Neuron (in vitro differentiated cells): ENCODE results near the gene MEMO1.
"Not testable (repeated sequence)": the region's sequence is repeated elsewhere in the genome, so short reads cannot be mapped to it uniquely, and the experiment has no call there.

Experiments used
- H2AFZ ChIP-seq: one replicate; pipeline ENCODE4 v1.6.1; 2013; ENCODE audit warnings: low read depth, mild to moderate bottlenecking, inconsistent platforms, low read length, moderate library complexity
- H3K27me3 ChIP-seq: one replicate; pipeline ENCODE4 v1.6.1; 2013; ENCODE audit warnings: low read length; ENCODE audit not compliant: insufficient read depth
- H3K36me3 ChIP-seq: one replicate; pipeline ENCODE4 v1.6.1; 2013; ENCODE audit warnings: low read length; ENCODE audit not compliant: insufficient read depth
- H3K4me1 ChIP-seq: one replicate; pipeline ENCODE4 v1.6.1; 2013; ENCODE audit warnings: low read length; ENCODE audit not compliant: insufficient read depth
- H3K4me3 ChIP-seq: 2 replicates; pipeline ENCODE4 v1.5.1; 2013; ENCODE audit warnings: mild to moderate bottlenecking, low read length, moderate library complexity
- H3K9me3 ChIP-seq: one replicate; pipeline ENCODE4 v1.6.1; 2013; ENCODE audit warnings: low read length

MEMO1 gene

GRCh38 chr2:31962757-31963361 is 47.9 kb downstream of the MEMO1 start:
- H3K27me3 ChIP-seq, result no peaks in the 10 kb centered on the region
- no peak overlapping the region for H3K4me3 ChIP-seq
- peaks cover 3% of the 10 kb centered on the region for H3K36me3 ChIP-seq
- H2AFZ ChIP-seq, result no peak overlapping the region
- H3K4me1 ChIP-seq, result peaks cover 2% of the 10 kb centered on the region
- H3K9me3 ChIP-seq, result no peaks in the 10 kb centered on the region

- no peak overlapping the region for H2AFZ ChIP-seq
- no peaks in the 10 kb centered on the region for H3K27me3 ChIP-seq
These were observed 52.6 kb downstream of the MEMO1 start for GRCh38 chr2:31958140-31958717.

GRCh38 chr2:31957354-31958139 is 53.3 kb downstream of the MEMO1 start:
- Histone ChIP-seq H3K36me3 (no peaks in the 10 kb centered on the region), H3K27me3 (no peaks in the 10 kb centered on the region), H3K4me3 (no peak overlapping the region), H3K9me3 (no peaks in the 10 kb centered on the region), H3K4me1 (no peaks in the 10 kb centered on the region), H2AFZ (no peak overlapping the region)

More at GRCh38 chr2:31958140-31958717, 52.6 kb downstream of the MEMO1 start:
- Histone ChIP-seq H3K4me1 (no peaks in the 10 kb centered on the region), H3K9me3 (no peaks in the 10 kb centered on the region), H3K36me3 (no peaks in the 10 kb centered on the region), H3K4me3 (no peak overlapping the region)

GRCh38 chr2:31956934-31957333 is 53.9 kb downstream of the MEMO1 start:
- H3K9me3 ChIP-seq, H3K36me3 ChIP-seq, H3K4me3 ChIP-seq, H2AFZ ChIP-seq, H3K27me3 ChIP-seq, H3K4me1 ChIP-seq: not testable (repeated sequence)

- no peaks in the 10 kb centered on the region for H3K36me3 ChIP-seq
- no peaks in the 10 kb centered on the region for H3K9me3 ChIP-seq
- no peaks in the 10 kb centered on the region for H3K4me1 ChIP-seq
- no peaks in the 10 kb centered on the region for H3K27me3 ChIP-seq
- H2AFZ ChIP-seq, result no peak overlapping the region
- no peak overlapping the region for H3K4me3 ChIP-seq
These were observed 54.5 kb downstream of the MEMO1 start for GRCh38 chr2:31956312-31956711.

- H2AFZ ChIP-seq, H3K4me3 ChIP-seq, H3K27me3 ChIP-seq, H3K36me3 ChIP-seq, H3K4me1 ChIP-seq, H3K9me3 ChIP-seq: not testable (repeated sequence)
These were observed 57.7 kb downstream of the MEMO1 start for GRCh38 chr2:31953095-31953494.

GRCh38 chr2:31950946-31951562 is 59.8 kb downstream of the MEMO1 start:
- no peaks in the 10 kb centered on the region for H3K4me1 ChIP-seq
- no peaks in the 10 kb centered on the region for H3K36me3 ChIP-seq
- H2AFZ ChIP-seq, result no peak overlapping the region

DNA sequence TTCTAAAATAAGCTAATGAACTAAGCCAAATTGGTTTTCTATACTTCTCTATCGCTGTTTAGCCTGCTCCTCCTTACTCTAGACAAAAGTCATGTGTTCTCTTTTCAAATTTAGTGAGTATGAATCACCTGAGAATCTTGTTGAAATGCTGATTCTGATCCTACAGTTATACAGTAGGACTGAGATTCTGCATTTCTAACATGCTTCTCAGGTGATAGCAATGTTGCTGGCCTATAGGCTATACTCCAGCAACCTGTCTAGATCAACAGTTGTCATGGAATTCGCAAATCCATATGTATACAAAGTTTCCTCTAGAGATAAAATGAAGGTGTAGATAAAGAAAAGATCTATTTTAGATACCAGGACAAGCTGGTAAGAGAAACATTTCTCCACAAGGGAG is 62.9 kb downstream of the MEMO1 start:
- Histone ChIP-seq H3K27me3 (no peaks in the 10 kb centered on the region), H3K36me3 (peaks cover 2% of the 10 kb centered on the region), H3K9me3 (no peaks in the 10 kb centered on the region), H3K4me1 (no peaks in the 10 kb centered on the region), H3K4me3 (no peak overlapping the region), H2AFZ (no peak overlapping the region)

More at GRCh38 chr2:31950946-31951562, 59.8 kb downstream of the MEMO1 start:
- Histone ChIP-seq H3K9me3 (no peaks in the 10 kb centered on the region), H3K27me3 (no peaks in the 10 kb centered on the region), H3K4me3 (no peak overlapping the region)

- H2AFZ ChIP-seq, result no peak overlapping the region
These were observed 64.0 kb downstream of the MEMO1 start for GRCh38 chr2:31946838-31947237.

DNA sequence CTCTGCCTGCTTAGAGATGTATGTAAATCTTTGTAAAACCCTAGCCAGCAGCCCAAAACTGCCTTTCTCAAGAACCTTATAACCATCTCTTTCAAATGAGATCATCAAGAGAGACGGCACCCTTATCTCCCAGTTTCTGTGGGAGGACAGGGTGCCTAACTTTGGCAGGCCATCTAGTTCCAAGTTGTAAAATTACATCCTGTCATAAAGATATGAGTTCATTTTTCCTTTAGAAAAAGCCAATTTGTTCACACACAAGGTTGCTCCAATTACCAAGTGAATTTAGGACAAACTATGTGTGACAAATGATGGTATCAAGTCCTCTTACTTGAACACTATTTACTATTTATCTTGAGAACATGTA is 65.3 kb downstream of the MEMO1 start:
- Histone ChIP-seq H3K4me1 (no peaks in the 10 kb centered on the region), H2AFZ (no peak overlapping the region), H3K9me3 (no peaks in the 10 kb centered on the region), H3K4me3 (no peak overlapping the region), H3K27me3 (no peaks in the 10 kb centered on the region), H3K36me3 (peaks cover 8% of the 10 kb centered on the region)

More at GRCh38 chr2:31946838-31947237, 64.0 kb downstream of the MEMO1 start:
- Histone ChIP-seq H3K27me3 (no peaks in the 10 kb centered on the region), H3K4me3 (no peak overlapping the region), H3K9me3 (no peaks in the 10 kb centered on the region), H3K36me3 (peaks cover 8% of the 10 kb centered on the region), H3K4me1 (no peaks in the 10 kb centered on the region)

DNA sequence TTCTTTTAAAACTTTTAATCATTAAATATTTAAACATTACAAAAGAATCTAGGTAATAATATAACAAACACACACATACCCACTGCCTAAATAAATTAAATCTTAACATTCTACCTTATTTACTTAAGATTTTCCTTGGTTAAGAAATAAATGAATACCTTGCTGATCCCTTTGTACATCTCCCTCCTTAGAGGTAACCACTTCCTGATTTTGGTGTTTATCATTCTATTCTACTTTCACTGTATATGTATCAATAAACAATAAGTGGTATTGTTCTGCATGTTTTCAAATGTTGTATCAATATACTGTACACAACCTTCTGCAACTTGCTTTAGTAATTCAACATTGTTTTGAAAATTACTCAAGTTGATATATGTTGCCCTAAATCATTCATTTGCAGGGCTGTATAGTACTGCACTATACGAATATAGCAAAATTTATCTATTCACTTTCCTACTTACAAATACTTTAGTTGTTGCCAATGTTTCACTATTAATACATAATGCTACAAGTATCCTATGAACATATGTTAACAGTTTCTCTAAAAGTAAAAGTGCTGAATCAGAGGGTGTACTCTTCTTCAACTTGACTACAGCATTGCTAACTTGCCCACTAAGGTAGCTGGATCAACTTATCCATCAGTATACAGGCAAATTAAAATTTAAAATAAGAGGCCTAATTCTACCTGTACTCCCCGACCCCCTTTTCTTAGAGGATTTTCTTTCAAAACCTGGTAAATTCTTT is 65.8 kb downstream of the MEMO1 start:
- H3K4me3 ChIP-seq, result no peak overlapping the region
- H3K36me3 ChIP-seq, result peaks cover 8% of the 10 kb centered on the region
- H2AFZ ChIP-seq, result no peak overlapping the region
- no peaks in the 10 kb centered on the region for H3K9me3 ChIP-seq
- no peaks in the 10 kb centered on the region for H3K27me3 ChIP-seq
- H3K4me1 ChIP-seq, result no peaks in the 10 kb centered on the region

DNA sequence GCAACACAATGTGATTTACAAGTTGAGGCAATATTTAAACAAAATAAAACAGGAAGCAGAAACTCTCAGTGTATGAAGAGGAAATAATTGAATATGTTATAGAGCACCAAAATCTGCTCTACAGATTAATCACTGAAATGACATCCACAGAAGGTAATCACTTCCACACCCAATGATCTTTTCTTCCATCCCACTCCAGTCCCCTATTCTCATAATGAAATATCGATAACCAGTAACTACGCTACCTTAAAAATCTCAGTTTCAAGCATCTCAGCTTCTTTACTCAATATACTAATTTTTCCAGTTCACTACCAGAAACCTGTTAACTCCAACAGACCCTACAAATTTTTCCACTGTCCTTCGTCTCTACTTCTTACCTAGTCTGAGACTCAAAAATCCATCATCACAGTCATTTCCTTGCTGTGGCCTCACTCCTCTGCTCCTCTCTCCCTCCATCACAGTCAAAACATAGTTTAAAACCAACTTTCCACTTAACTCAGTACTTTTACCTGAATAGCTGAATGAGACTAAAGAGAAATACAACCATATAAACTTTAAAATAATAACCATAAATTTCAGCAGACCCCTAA is 67.1 kb downstream of the MEMO1 start:
- Histone ChIP-seq H3K27me3 (no peaks in the 10 kb centered on the region), H2AFZ (no peak overlapping the region), H3K4me1 (no peaks in the 10 kb centered on the region), H3K9me3 (no peaks in the 10 kb centered on the region), H3K36me3 (peaks cover 10% of the 10 kb centered on the region), H3K4me3 (no peak overlapping the region)
